Smooth muscle cell (in vitro differentiated cells): ENCODE measurements around the gene RBMY1F. TPM values are rescaled to one million over a fixed set of nuclear protein-coding genes. Genes with fewer than 3 reads are reported as not detected.
"Not testable (repeated sequence)": the region's sequence is repeated elsewhere in the genome, so short reads cannot be mapped to it uniquely, and the experiment has no call there.

ENCODE experiments used
- DNase-seq: peaks from one replicate; lab custom pipeline; 2025; ENCODE audit not compliant: unreplicated experiment; lab: John Stamatoyannopoulos, UW
- H2AFZ ChIP-seq: fragments of 200-600 bp; sonication (generic); 2 replicates; pipeline ENCODE4 v1.6.0; 2016; ENCODE audit warnings: antibody characterized with exemption, low read depth, mild to moderate bottlenecking
- H3F3A ChIP-seq: fragments of 200-600 bp; sonication (generic); 2 replicates; pipeline ENCODE4 v1.6.0; 2017; ENCODE audit warnings: antibody characterized with exemption, low read depth
- H3K27ac ChIP-seq: fragments of 200-600 bp; sonication (generic); 2 replicates; pipeline ENCODE4 v1.5.1; 2016; ENCODE audit warnings: low read depth, mild to moderate bottlenecking
- H3K27me3 ChIP-seq: fragments of 200-600 bp; sonication (generic); 2 replicates; pipeline ENCODE4 v1.6.1; 2016; ENCODE audit warnings: low read depth, mild to moderate bottlenecking
- H3K36me3 ChIP-seq: fragments of 200-600 bp; sonication (generic); 2 replicates; pipeline ENCODE4 v1.5.1; 2016; ENCODE audit warnings: low read depth
- H3K4me1 ChIP-seq: fragments of 200-600 bp; sonication (generic); 2 replicates; pipeline ENCODE4 v1.5.1; 2016; ENCODE audit warnings: low read depth
- H3K4me2 ChIP-seq: fragments of 200-600 bp; sonication (generic); 2 replicates; pipeline ENCODE4 v1.6.0; 2016; ENCODE audit warnings: mild to moderate bottlenecking
- H3K4me3 ChIP-seq: fragments of 200-600 bp; sonication (generic); 2 replicates; pipeline ENCODE4 v1.5.1; 2016; ENCODE audit warnings: mild to moderate bottlenecking
- H3K79me2 ChIP-seq: fragments of 200-600 bp; sonication (generic); 2 replicates; pipeline ENCODE4 v1.6.0; 2016; ENCODE audit warnings: low read depth, mild to moderate bottlenecking
- H3K9ac ChIP-seq: fragments of 200-600 bp; sonication (generic); 2 replicates; pipeline ENCODE4 v1.6.0; 2016; ENCODE audit warnings: low read depth
- H3K9me3 ChIP-seq: fragments of 200-600 bp; sonication (generic); replicated peaks from 2 replicates; pipeline ENCODE4 v1.5.1; 2016; ENCODE audit warnings: low read depth
- H4K20me1 ChIP-seq: fragments of 200-600 bp; sonication (generic); 2 replicates; pipeline ENCODE4 v1.6.0; 2016; ENCODE audit warnings: low read depth
- WGBS: methylation state at CpG from one replicate; pipeline ENCODE4 v1.1.7; 2016; ENCODE audit warnings: low lambda C conversion rate; 5-methylcytosine and 5-hydroxymethylcytosine counted together
- polyA plus RNA-seq: library from polyadenylated mRNA; unstranded; fragments of >200 nt; fragmentation: Nextera tagmentation; extraction: Ambion mirVana; gene quantifications from 2 replicates; pipeline ENCODE4 v1.2.1, GENCODE V29; 2016
- total RNA-seq: library from RNA; depleted of rRNA; stranded (reverse); fragments of >200 nt; gene quantifications from 2 replicates; pipeline ENCODE4 v1.2.3, GENCODE V29; 2014

RBMY1F gene
- total RNA-seq: not detected in 2 replicates
- polyA plus RNA-seq: not detected in 2 replicates

- not testable (repeated sequence) for H3K4me3 ChIP-seq, H2AFZ ChIP-seq
Measured at GRCh38 chrY:22182823-22183222, at the start of gene RBMY1F. TSS of gene RBMY1F (minus strand) at chrY:22182923. CDS start at chrY:22180969, 1,954 bp downstream.

GRCh38 chrY:22151144-22151543 is 31.6 kb downstream of the RBMY1F start:
- H3K36me3 ChIP-seq, H3K9ac ChIP-seq, H3K4me2 ChIP-seq, H3F3A ChIP-seq, H3K27me3 ChIP-seq, H3K9me3 ChIP-seq, DNase-seq, H3K4me1 ChIP-seq, H2AFZ ChIP-seq, H3K27ac ChIP-seq, H3K4me3 ChIP-seq, H4K20me1 ChIP-seq, H3K79me2 ChIP-seq: not testable (repeated sequence)
- WGBS: no CpG with 5 or more reads among the region's 4 CpGs

More at GRCh38 chrY:22182823-22183222, at the start of gene RBMY1F:
- not testable (repeated sequence) for DNase-seq, H3K4me2 ChIP-seq, H3K27ac ChIP-seq, H3F3A ChIP-seq, H3K9ac ChIP-seq, H3K9me3 ChIP-seq, H3K79me2 ChIP-seq, H3K4me1 ChIP-seq, H3K27me3 ChIP-seq, H3K36me3 ChIP-seq, H4K20me1 ChIP-seq
- no CpG with 5 or more reads among the region's 31 CpGs for WGBS

GRCh38 chrY:22141011-22141695 is 41.6 kb downstream of the RBMY1F start:
- H3K79me2 ChIP-seq, H4K20me1 ChIP-seq, H3K36me3 ChIP-seq, H3K9me3 ChIP-seq, DNase-seq, H3K4me3 ChIP-seq, H3K9ac ChIP-seq, H3K27me3 ChIP-seq, H3K4me2 ChIP-seq, H3K4me1 ChIP-seq, H3K27ac ChIP-seq, H2AFZ ChIP-seq, H3F3A ChIP-seq: not testable (repeated sequence)
- WGBS: no CpG with 5 or more reads among the region's 8 CpGs

- not testable (repeated sequence) for H3K4me3 ChIP-seq, H3K9me3 ChIP-seq, DNase-seq, H2AFZ ChIP-seq, H4K20me1 ChIP-seq, H3K27me3 ChIP-seq, H3K9ac ChIP-seq, H3K27ac ChIP-seq, H3K4me1 ChIP-seq, H3K4me2 ChIP-seq, H3K36me3 ChIP-seq, H3F3A ChIP-seq, H3K79me2 ChIP-seq
- WGBS: no CpG with 5 or more reads among the region's 3 CpGs
Measured at GRCh38 chrY:22134719-22135118, 48.0 kb downstream of the RBMY1F start.

GRCh38 chrY:22130494-22130893 is 52.2 kb downstream of the RBMY1F start:
- WGBS: no CpG with 5 or more reads among the region's 8 CpGs
- H3K9me3 ChIP-seq, H3K27ac ChIP-seq, H3K4me1 ChIP-seq, H3K36me3 ChIP-seq, H3K4me3 ChIP-seq, H2AFZ ChIP-seq, H4K20me1 ChIP-seq, H3K79me2 ChIP-seq, H3K27me3 ChIP-seq, H3K9ac ChIP-seq, DNase-seq, H3K4me2 ChIP-seq, H3F3A ChIP-seq: not testable (repeated sequence)

Other genes with a start within 250 kb of the RBMY1F start
- gene RBMY1J, start 220.5 kb upstream of the RBMY1F start, total RNA-seq: not detected in 2 replicates
- not detected in 2 replicates for gene RBMY1J, start 220.5 kb upstream of the RBMY1F start, polyA plus RNA-seq